ENCODE measurements around the gene OAS2. TPM values are rescaled to one million over a fixed set of nuclear protein-coding genes. Genes with fewer than 3 reads are reported as not detected.

The OAS2 gene
- total RNA-seq, 1 donor from 2014 or later, result 0.41 TPM

DNA sequence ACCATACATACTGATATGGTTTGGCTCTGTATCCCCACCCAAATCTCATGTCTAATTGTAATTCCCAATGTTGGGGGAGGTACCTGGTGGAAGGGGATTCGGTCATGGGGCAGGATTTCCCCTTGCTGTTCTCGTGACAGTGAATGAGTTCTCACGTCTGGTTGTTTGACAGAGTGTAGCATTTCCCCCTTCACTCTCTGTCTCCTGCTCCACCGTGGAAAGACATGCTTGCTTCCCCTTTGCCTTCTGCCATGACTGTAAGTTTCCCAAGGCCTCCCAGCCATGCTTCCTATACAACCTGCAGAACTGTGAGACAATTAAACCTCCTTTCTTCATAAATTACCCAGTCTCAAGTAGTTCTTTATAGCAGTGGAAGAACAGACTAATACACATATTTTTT, 49.4 kb downstream of the OAS2 start:
- Mint-ChIP-seq H3K4me1 (ENCODE audit: unreplicated experiment) (no peaks in the 10 kb centered on the region), H3K4me3 (ENCODE audit: unreplicated experiment) (peak overlapping the region; percentile 7), H3K36me3 (ENCODE audit: low read depth, unreplicated experiment) (no peaks in the 10 kb centered on the region), H3K27me3 (ENCODE audit: unreplicated experiment) (no peaks in the 10 kb centered on the region), H3K27ac (ENCODE audit: unreplicated experiment) (no peak overlapping the region), H3K9me3 (ENCODE audit: unreplicated experiment) (no peaks in the 10 kb centered on the region)
- TF ChIP-seq, protein P1, sequence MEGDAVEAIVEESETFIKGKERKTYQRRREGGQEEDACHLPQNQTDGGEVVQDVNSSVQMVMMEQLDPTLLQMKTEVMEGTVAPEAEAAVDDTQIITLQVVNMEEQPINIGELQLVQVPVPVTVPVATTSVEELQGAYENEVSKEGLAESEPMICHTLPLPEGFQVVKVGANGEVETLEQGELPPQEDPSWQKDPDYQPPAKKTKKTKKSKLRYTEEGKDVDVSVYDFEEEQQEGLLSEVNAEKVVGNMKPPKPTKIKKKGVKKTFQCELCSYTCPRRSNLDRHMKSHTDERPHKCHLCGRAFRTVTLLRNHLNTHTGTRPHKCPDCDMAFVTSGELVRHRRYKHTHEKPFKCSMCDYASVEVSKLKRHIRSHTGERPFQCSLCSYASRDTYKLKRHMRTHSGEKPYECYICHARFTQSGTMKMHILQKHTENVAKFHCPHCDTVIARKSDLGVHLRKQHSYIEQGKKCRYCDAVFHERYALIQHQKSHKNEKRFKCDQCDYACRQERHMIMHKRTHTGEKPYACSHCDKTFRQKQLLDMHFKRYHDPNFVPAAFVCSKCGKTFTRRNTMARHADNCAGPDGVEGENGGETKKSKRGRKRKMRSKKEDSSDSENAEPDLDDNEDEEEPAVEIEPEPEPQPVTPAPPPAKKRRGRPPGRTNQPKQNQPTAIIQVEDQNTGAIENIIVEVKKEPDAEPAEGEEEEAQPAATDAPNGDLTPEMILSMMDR (IDR thresholded peaks at IDR 0.05; ENCODE audit: unreplicated experiment), result no peak
- no peak for DNase-seq (ENCODE audit: low spot score)

DNA sequence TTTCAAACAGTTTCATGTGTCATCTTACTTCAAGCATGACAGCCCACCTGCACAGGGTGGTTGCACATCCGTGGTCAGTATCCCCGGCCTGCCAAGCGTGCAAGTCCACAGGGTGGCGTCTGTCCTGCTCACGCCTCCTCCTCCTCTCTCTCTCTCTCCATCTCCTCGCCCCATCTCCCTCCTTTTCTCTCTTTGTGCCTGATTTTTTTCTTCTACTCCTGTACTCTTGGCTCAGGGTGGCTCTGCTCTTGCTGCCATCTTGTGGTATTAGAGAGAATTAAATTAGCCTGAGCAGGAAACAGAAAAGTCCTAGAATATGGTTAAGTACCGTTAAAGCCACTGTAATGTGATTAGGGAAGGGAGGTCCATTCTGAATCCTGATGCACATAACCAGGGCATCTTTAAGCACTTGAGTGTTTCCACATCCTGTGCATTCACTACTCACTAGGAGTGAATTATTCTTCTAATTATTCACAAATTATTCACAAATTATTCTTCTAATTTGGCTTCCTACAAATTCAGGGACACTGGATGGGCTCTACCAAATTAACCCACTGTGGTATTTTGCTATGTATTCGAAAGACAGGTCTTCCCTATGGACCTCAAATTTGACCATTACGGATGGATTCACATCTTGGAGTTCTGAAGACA, 52.7 kb downstream of the OAS2 start:
- Mint-ChIP-seq H3K36me3 (ENCODE audit: low read depth, unreplicated experiment) (no peaks in the 10 kb centered on the region), H3K27me3 (ENCODE audit: unreplicated experiment) (no peaks in the 10 kb centered on the region), H3K4me3 (ENCODE audit: unreplicated experiment) (no peak overlapping the region), H3K4me1 (ENCODE audit: unreplicated experiment) (no peaks in the 10 kb centered on the region), H3K27ac (ENCODE audit: unreplicated experiment) (no peak overlapping the region), H3K9me3 (ENCODE audit: unreplicated experiment) (no peaks in the 10 kb centered on the region)
- TF ChIP-seq, protein P1 (IDR thresholded peaks at IDR 0.05; ENCODE audit: unreplicated experiment), result peak; percentile 66
- no peak for DNase-seq (ENCODE audit: low spot score)

DNA sequence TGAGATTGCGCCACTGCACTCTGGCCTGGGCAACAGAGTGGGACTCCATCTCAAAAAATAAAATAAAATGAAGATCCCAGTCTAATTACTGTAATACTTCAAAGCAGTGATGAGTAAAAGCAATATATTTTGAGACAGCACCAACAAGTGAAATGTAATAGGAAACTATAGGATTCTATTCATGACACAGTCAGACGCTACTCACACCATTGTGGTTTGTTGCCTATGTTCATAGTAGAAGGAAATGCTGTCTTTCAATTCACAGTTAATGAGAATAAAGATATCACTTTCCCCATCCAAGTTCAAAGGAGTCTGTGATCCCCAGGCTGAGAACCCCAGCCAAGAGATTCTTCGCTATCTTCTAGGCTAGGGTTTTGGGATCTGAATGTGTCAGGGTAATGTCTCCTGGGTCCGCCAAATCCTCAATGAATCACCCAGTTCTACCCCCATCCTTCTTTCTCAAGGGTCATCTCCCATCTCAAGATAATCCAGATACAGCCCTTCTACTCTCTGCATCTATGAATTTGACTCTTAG, 61.7 kb downstream of the OAS2 start:
- TF ChIP-seq, protein P1 (IDR thresholded peaks at IDR 0.05; ENCODE audit: unreplicated experiment), result no peak
- peaks cover 6% of the 10 kb centered on the region for H3K4me1 Mint-ChIP-seq (ENCODE audit: unreplicated experiment)
- no peak overlapping the region for H3K4me3 Mint-ChIP-seq (ENCODE audit: unreplicated experiment)
- H3K27ac Mint-ChIP-seq (ENCODE audit: unreplicated experiment), result no peak overlapping the region
- H3K36me3 Mint-ChIP-seq (ENCODE audit: low read depth, unreplicated experiment), result no peaks in the 10 kb centered on the region
- H3K27me3 Mint-ChIP-seq (ENCODE audit: unreplicated experiment), result peaks cover 3% of the 10 kb centered on the region
- DNase-seq (ENCODE audit: low spot score), result no peak
- no peaks in the 10 kb centered on the region for H3K9me3 Mint-ChIP-seq (ENCODE audit: unreplicated experiment)

DNA sequence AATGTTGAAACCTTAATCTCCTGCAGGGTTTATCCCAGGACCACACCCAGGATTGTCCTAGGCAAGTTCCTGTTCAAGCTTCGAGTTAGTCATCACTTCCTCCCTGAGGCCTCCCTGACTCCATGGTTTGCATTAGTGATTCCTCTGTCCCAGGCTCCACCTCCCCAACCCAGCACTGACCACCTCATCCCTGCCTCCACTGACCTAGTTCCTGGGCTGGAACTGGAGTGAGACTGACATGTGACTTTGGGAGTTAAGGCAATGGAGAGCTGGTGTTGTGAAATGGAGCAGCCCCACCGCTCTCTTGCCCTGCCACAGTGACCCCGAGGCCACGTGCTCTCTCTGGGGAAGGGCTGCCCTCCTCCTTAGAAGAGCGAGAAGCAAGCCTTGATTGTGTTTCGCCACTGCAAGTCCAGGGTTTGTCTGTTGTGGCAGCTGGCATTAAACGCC, 62.4 kb downstream of the OAS2 start:
- Mint-ChIP-seq H3K9me3 (ENCODE audit: unreplicated experiment) (no peaks in the 10 kb centered on the region), H3K4me1 (ENCODE audit: unreplicated experiment) (peaks cover 6% of the 10 kb centered on the region), H3K36me3 (ENCODE audit: low read depth, unreplicated experiment) (no peaks in the 10 kb centered on the region), H3K27ac (ENCODE audit: unreplicated experiment) (no peak overlapping the region), H3K4me3 (ENCODE audit: unreplicated experiment) (no peak overlapping the region), H3K27me3 (ENCODE audit: unreplicated experiment) (peaks cover 3% of the 10 kb centered on the region)
- DNase-seq (ENCODE audit: low spot score), result no peak
- TF ChIP-seq, protein P1 (IDR thresholded peaks at IDR 0.05; ENCODE audit: unreplicated experiment), result no peak

DNA sequence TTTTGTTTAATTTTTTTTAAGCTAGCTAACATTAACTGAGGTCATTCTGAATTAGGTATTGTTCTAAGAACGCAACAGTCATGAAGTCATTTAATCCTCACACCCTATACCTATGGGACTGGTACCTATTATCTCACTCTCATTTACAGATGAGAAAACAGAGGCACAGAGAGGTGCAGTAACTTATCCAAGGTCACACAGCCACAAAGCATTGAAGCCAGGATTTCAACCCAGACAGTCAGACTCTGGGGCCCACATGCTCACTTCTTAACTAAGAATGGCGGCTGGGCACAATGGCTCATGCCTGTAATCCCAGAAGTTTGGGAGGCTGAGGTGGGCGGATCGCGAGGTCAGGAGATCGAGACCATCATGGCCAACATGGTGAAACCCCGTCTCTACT, 63.2 kb downstream of the OAS2 start:
- Mint-ChIP-seq H3K27me3 (ENCODE audit: unreplicated experiment) (peaks cover 3% of the 10 kb centered on the region), H3K36me3 (ENCODE audit: low read depth, unreplicated experiment) (no peaks in the 10 kb centered on the region), H3K4me1 (ENCODE audit: unreplicated experiment) (peaks cover 6% of the 10 kb centered on the region), H3K4me3 (ENCODE audit: unreplicated experiment) (no peak overlapping the region), H3K9me3 (ENCODE audit: unreplicated experiment) (no peaks in the 10 kb centered on the region), H3K27ac (ENCODE audit: unreplicated experiment) (no peak overlapping the region)
- no peak for DNase-seq (ENCODE audit: low spot score)
- TF ChIP-seq, protein P1 (IDR thresholded peaks at IDR 0.05; ENCODE audit: unreplicated experiment), result no peak

Measured in endothelial cell (in vitro differentiated cells).